ENCODE data around the gene ZNF417. TPM values are rescaled to one million over a fixed set of nuclear protein-coding genes. Genes with fewer than 3 reads are reported as not detected.
"Not testable (repeated sequence)": the region's sequence is repeated elsewhere in the genome, so short reads cannot be mapped to it uniquely, and the experiment has no call there.

ZNF417 gene
- total RNA-seq, 1 experiment from 2014 or later = 8.8 TPM

- no peaks in the 10 kb centered on the region for H3K27me3 Mint-ChIP-seq (ENCODE audit: insufficient read depth, unreplicated experiment)
- POLR2A ChIA-PET = no interaction called here
- no peaks in the 10 kb centered on the region for H3K4me1 Mint-ChIP-seq (ENCODE audit: insufficient read depth, unreplicated experiment)
- peaks cover 72% of the 10 kb centered on the region for H3K36me3 Mint-ChIP-seq (ENCODE audit: insufficient read depth, unreplicated experiment)
- intact Hi-C loops (cut with micrococcal nuclease) = no loop called here
- no peak overlapping the region for H3K4me3 Mint-ChIP-seq (ENCODE audit: unreplicated experiment)
- DNase-seq (ENCODE audit: unreplicated experiment) = no peak
- CTCF ChIA-PET = interaction anchor here (0.7 kb wide), 1 partner anchor 31 kb away, joined by 3 read pairs; no protein-coding TSS in a partner anchor
- TF ChIP-seq, protein P1, sequence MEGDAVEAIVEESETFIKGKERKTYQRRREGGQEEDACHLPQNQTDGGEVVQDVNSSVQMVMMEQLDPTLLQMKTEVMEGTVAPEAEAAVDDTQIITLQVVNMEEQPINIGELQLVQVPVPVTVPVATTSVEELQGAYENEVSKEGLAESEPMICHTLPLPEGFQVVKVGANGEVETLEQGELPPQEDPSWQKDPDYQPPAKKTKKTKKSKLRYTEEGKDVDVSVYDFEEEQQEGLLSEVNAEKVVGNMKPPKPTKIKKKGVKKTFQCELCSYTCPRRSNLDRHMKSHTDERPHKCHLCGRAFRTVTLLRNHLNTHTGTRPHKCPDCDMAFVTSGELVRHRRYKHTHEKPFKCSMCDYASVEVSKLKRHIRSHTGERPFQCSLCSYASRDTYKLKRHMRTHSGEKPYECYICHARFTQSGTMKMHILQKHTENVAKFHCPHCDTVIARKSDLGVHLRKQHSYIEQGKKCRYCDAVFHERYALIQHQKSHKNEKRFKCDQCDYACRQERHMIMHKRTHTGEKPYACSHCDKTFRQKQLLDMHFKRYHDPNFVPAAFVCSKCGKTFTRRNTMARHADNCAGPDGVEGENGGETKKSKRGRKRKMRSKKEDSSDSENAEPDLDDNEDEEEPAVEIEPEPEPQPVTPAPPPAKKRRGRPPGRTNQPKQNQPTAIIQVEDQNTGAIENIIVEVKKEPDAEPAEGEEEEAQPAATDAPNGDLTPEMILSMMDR (IDR thresholded peaks at IDR 0.05; ENCODE audit: unreplicated experiment) = no peak
- H3K27ac Mint-ChIP-seq (ENCODE audit: low read depth, unreplicated experiment) = no peak overlapping the region
- peaks cover 18% of the 10 kb centered on the region for H3K9me3 Mint-ChIP-seq (ENCODE audit: unreplicated experiment)
- BruUV-seq (replicated peaks) = no TSS peak
Observed at GRCh38 chr19:57872450-57872849, 43.9 kb downstream of the ZNF417 start.

GRCh38 chr19:57870225-57870624 is 46.2 kb downstream of the ZNF417 start:
- POLR2A ChIA-PET = no interaction called here
- Mint-ChIP-seq H3K27me3 (ENCODE audit: insufficient read depth, unreplicated experiment) (no peaks in the 10 kb centered on the region), H3K4me1 (ENCODE audit: insufficient read depth, unreplicated experiment) (no peaks in the 10 kb centered on the region), H3K9me3 (ENCODE audit: unreplicated experiment) (peaks cover 11% of the 10 kb centered on the region), H3K36me3 (ENCODE audit: insufficient read depth, unreplicated experiment) (peaks cover 79% of the 10 kb centered on the region), H3K27ac (ENCODE audit: low read depth, unreplicated experiment) (no peak overlapping the region), H3K4me3 (ENCODE audit: unreplicated experiment) (no peak overlapping the region)
- no TSS peak for BruUV-seq (replicated peaks)
- no peak for DNase-seq (ENCODE audit: unreplicated experiment)
- TF ChIP-seq, protein P1 (IDR thresholded peaks at IDR 0.05; ENCODE audit: unreplicated experiment) = no peak
- CTCF ChIA-PET = interaction anchor here (0.6 kb wide), 1 partner anchor 39 kb away, joined by 3 read pairs; no protein-coding TSS in a partner anchor
- intact Hi-C loops (cut with micrococcal nuclease) = no loop called here

GRCh38 chr19:57869655-57870054 is 46.7 kb downstream of the ZNF417 start:
- Mint-ChIP-seq H3K36me3 (ENCODE audit: insufficient read depth, unreplicated experiment) (peaks cover 84% of the 10 kb centered on the region), H3K9me3 (ENCODE audit: unreplicated experiment) (peaks cover 11% of the 10 kb centered on the region)
- H3K4me1 Mint-ChIP-seq (ENCODE audit: insufficient read depth, unreplicated experiment); DNase-seq (ENCODE audit: unreplicated experiment); POLR2A ChIA-PET; H3K27me3 Mint-ChIP-seq (ENCODE audit: insufficient read depth, unreplicated experiment); H3K4me3 Mint-ChIP-seq (ENCODE audit: unreplicated experiment); intact Hi-C loops (cut with micrococcal nuclease); BruUV-seq (replicated peaks); H3K27ac Mint-ChIP-seq (ENCODE audit: low read depth, unreplicated experiment); CTCF ChIA-PET: not testable (repeated sequence)

GRCh38 chr19:57867868-57868492 is 48.4 kb downstream of the ZNF417 start:
- no peak overlapping the region for H3K4me3 Mint-ChIP-seq (ENCODE audit: unreplicated experiment)
- no peak overlapping the region for H3K27ac Mint-ChIP-seq (ENCODE audit: low read depth, unreplicated experiment)
- no peaks in the 10 kb centered on the region for H3K4me1 Mint-ChIP-seq (ENCODE audit: insufficient read depth, unreplicated experiment)
- no peak for DNase-seq (ENCODE audit: unreplicated experiment)
- H3K9me3 Mint-ChIP-seq (ENCODE audit: unreplicated experiment) = no peaks in the 10 kb centered on the region
- POLR2A ChIA-PET = interaction anchor here (0.5 to 0.7 kb wide), 2 partner anchors 160 to 568 kb away, joined by 3 read pairs; no protein-coding TSS in a partner anchor
- TF ChIP-seq, protein P1 (IDR thresholded peaks at IDR 0.05; ENCODE audit: unreplicated experiment) = no peak
- CTCF ChIA-PET = interaction anchor here (0.6 to 0.7 kb wide), 4 partner anchors 35 to 505 kb away, joined by 3 read pairs; partner anchors contain the start of genes TRAPPC2B and ZNF547
- H3K36me3 Mint-ChIP-seq (ENCODE audit: insufficient read depth, unreplicated experiment) = peaks cover 84% of the 10 kb centered on the region
- no peaks in the 10 kb centered on the region for H3K27me3 Mint-ChIP-seq (ENCODE audit: insufficient read depth, unreplicated experiment)
- no TSS peak for BruUV-seq (replicated peaks)
- intact Hi-C loops (cut with micrococcal nuclease) = no loop called here

Other genes with a start within 250 kb of the ZNF417 start
- gene ZSCAN4, start 247.7 kb downstream of the ZNF417 start, total RNA-seq (2022) = not detected in 2 replicates
- gene ZNF551, start 234.6 kb downstream of the ZNF417 start, total RNA-seq (2022) = 5.8 and 6.8 TPM in 2 replicates
- not detected in 2 replicates for gene ZNF154, start 207.4 kb downstream of the ZNF417 start, total RNA-seq (2022)
- 1.9 TPM in 2 replicates for gene ZNF671, start 189.0 kb downstream of the ZNF417 start, total RNA-seq (2022)
- 9.9 and 13.3 TPM in 2 replicates for gene ZNF776, start 169.8 kb downstream of the ZNF417 start, total RNA-seq (2022)
- gene ZNF586, start 146.9 kb downstream of the ZNF417 start, total RNA-seq (2022) = 13.4 and 13.9 TPM in 2 replicates
- gene ZNF552, start 101.7 kb downstream of the ZNF417 start, total RNA-seq (2022) = 5.5 and 5.6 TPM in 2 replicates
- 19.0 and 19.4 TPM in 2 replicates for gene ZNF587B, start 86.3 kb downstream of the ZNF417 start, total RNA-seq (2022)
- 32.4 and 34.2 TPM in 2 replicates for gene ZNF587, start 66.7 kb downstream of the ZNF417 start, total RNA-seq (2022)
- 3.1 and 4.0 TPM in 2 replicates for gene ZNF814, start 27.6 kb downstream of the ZNF417 start, total RNA-seq (2022)
- not detected in 2 replicates for gene ZNF418, start 18.8 kb upstream of the ZNF417 start, total RNA-seq (2022)
- gene ZNF256, start 31.1 kb upstream of the ZNF417 start, total RNA-seq (2022) = 0.54 and 0.69 TPM in 2 replicates
- not detected in 2 replicates for gene C19orf18, start 57.9 kb upstream of the ZNF417 start, total RNA-seq (2022)
- 0.71 and 0.98 TPM in 2 replicates for gene ZNF606, start 86.2 kb upstream of the ZNF417 start, total RNA-seq (2022)
- gene ZSCAN1, start 117.4 kb upstream of the ZNF417 start, total RNA-seq (2022) = not detected in 2 replicates
- gene ZNF135, start 142.7 kb upstream of the ZNF417 start, total RNA-seq (2022) = not detected in 2 replicates
- not detected in 2 replicates for gene ZSCAN18, start 181.6 kb upstream of the ZNF417 start, total RNA-seq (2022)
- gene ZNF329, start 234.2 kb upstream of the ZNF417 start, total RNA-seq (2022) = 2.8 and 2.9 TPM in 2 replicates